Stimulated activated CD4-positive, alpha-beta T cell treated with anti-CD3 and anti-CD28 coated beads, Interleukin-12 subunit alpha, Interleukin-12 subunit beta, amount 100 ng/mL, for 24 hours (primary cell): ENCODE results near the gene PGAP6.
"Not testable (repeated sequence)": the region's sequence is repeated elsewhere in the genome, so short reads cannot be mapped to it uniquely, and the experiment has no call there.

ENCODE experiments used
- DNase-seq, 2 experiments: peaks; one replicate each; pipeline ENCODE4 v3.0.0-alpha.2; 2020; ENCODE audit warnings: low read depth in 2 of 2

Gene PGAP6

GRCh38 chr16:381789-382717 lies at the start of gene PGAP6:
TSS of gene PGAP6 (minus strand) at chr16:381978. CDS start at chr16:381821, 157 bp downstream.
- peak; percentile 36 to 51 for DNase-seq

- DNase-seq: no peak
These were observed 49.1 kb upstream of the PGAP6 start for GRCh38 chr16:430904-431303.

GRCh38 chr16:427250-427649 lies 45.5 kb upstream of the PGAP6 start:
- DNase-seq: no peak

- DNase-seq: peak in 1 of 2 experiments; percentile 4
These were observed 45.1 kb upstream of the PGAP6 start for GRCh38 chr16:426906-427249.

- DNase-seq: peak in 1 of 2 experiments; percentile 2
These were observed 44.5 kb upstream of the PGAP6 start for GRCh38 chr16:426115-426905.

- DNase-seq: no peak
These were observed 43.9 kb upstream of the PGAP6 start for GRCh38 chr16:425740-426114.

GRCh38 chr16:425082-425718 lies 43.4 kb upstream of the PGAP6 start, which contains the start of gene RAB11FIP3:
TSS of gene RAB11FIP3 (plus strand) at chr16:425649. CDS start at chr16:426007, 358 bp downstream.
- DNase-seq: peak; percentile 67 to 83

GRCh38 chr16:424623-425081 lies 42.9 kb upstream of the PGAP6 start:
- no peak for DNase-seq

GRCh38 chr16:424033-424622 lies 42.4 kb upstream of the PGAP6 start:
- DNase-seq: no peak

GRCh38 chr16:422179-422578 lies 40.4 kb upstream of the PGAP6 start:
- not testable (repeated sequence) for DNase-seq

GRCh38 chr16:415170-415498 lies 33.4 kb upstream of the PGAP6 start:
- DNase-seq: not testable (repeated sequence)

- DNase-seq: no peak
These were observed 32.8 kb upstream of the PGAP6 start for GRCh38 chr16:414395-415169.

- no peak for DNase-seq
These were observed 29.9 kb upstream of the PGAP6 start for GRCh38 chr16:411576-412265.

GRCh38 chr16:410516-411178 lies 28.9 kb upstream of the PGAP6 start:
- no peak for DNase-seq

- no peak for DNase-seq
These were observed 25.5 kb upstream of the PGAP6 start for GRCh38 chr16:407253-407652.

- no peak for DNase-seq
These were observed 24.0 kb upstream of the PGAP6 start for GRCh38 chr16:405548-406506.

- no peak for DNase-seq
These were observed 23.3 kb upstream of the PGAP6 start for GRCh38 chr16:404971-405486.
